22Rv1 (cell line): ENCODE results near the gene ZNF385D.

Experiments used
- CTCF ChIP-seq: fragments of 450-650 bp; IDR thresholded peaks from 2 replicates; pipeline ENCODE4 v1.5.1; 2017; ENCODE audit warnings: mild to moderate bottlenecking
- ZFX ChIP-seq: fragments of 450-650 bp; IDR thresholded peaks from 2 replicates; pipeline ENCODE4 v1.6.1; 2017; ENCODE audit warnings: antibody characterized with exemption, borderline replicate concordance

DNA sequence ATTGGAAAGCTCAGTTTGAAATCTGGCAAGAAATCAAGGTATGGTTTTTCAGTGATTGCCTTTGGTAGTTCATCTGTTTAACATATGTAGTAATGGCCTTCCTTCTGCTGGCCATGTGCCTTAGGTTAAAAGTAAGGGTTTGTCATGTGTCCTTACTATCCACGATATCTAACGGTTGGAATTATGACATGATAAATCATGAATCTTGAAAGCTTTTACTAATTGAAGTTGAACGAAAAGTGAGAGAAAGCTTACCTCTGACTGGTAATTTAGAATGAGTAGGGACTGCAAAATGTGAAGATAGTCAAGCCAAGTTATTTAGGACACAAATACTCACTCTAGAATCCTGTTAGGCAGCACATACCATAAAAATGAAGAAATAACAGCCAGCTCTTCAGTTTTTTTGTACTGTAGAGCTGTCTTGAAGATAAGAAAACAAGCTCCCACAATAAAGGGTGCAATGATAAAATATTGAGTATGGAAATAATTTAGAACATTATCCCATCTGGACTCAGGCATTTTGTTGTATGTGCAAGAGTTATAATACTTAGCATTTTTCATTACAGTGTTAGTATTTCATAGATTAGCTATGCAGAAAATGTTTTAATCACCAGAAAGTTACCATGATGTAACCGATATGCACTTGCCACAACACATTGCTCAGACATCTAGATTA is 303.4 kb downstream of the ZNF385D start:
- no peak for TF ChIP-seq CTCF
- TF ChIP-seq ZFX = no peak
